Raji (cell line): ENCODE data around the gene WDR31.

Experiments used
- POLR2A ChIP-seq: IDR thresholded peaks from 2 replicates; pipeline ENCODE4 v1.6.1; 2011; ENCODE audit warnings: low read depth, low read length, control low read depth; ENCODE audit not compliant: insufficient read depth

WDR31 gene

DNA sequence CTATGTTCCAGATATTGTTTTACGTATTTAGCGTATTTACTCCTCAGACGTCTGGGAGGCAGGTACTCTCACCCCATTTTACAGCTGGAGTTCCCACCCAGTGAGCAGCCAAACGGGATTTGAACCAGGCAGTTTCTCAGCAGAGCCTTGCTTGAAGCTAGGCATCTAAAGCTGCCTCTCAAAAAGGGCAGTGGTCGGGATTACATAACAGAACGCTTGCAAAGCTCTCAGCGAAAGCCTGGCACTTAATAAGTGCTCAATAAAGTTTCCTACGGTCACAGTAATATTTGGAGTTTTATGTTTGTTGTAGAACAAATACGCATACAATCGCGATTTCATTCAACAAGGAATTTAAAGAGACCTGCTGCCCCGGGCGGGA is 9.0 kb upstream of the WDR31 start:
- TF ChIP-seq POLR2A, result no peak

DNA sequence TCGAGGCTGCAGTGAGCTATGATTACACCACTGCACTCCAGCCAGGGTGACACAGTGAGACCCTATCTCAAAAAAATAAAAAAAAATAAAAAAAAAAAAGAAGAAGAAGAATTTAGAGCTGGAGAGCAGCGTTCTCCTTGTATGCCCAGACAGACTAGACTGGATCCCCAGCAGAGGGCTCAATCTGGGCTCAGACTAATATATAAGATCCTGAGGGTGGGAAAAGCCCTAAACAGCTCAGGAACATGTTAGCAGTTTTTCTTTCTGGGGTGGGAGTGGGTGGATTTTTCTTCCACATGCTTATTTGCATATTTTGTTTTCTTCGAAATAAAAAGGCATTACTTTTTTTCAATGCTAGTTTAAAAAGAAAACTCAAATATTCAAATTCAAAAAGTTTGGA is 8.4 kb upstream of the WDR31 start:
- no peak for TF ChIP-seq POLR2A

DNA sequence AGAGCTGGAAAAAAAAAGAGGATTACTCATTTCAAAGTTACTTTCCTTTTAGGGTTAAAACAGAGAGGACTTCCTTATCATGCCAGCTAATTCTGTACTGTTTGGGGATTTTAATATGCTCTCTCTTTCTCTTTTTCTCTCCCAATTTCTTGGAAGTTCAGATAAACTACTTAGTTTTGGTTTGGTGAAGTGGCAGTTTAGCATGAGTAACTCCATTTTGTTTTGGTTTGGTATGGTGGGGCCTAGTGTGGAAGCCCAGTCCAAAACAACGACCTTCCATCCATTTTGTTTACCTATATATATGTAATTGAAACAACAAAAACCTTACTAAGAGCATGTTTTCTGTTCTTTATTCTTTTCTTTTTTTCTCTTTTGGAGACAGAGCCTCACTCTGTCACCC is 5.6 kb upstream of the WDR31 start:
- TF ChIP-seq POLR2A, result no peak

DNA sequence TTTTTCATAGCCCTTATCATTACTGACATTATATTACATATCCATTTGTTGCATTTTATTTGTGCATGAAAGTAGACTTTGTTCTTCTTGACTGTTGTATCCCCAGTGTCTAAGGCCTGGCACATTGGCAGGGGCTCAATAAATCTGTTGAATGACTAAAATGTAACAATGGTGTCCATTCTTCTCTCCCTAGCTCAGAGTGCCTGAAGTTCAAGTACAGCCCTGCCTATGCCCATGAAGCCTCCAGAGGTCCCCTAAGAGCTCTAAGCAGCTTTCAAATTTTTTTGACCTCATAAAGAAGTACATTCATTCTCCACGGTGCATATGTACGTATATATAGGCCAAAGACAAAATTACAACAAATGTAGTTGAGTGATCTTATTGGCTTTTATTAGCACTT is 5.1 kb upstream of the WDR31 start:
- TF ChIP-seq POLR2A, result no peak

GRCh38 chr9:113343732-113344231 is 3.7 kb upstream of the WDR31 start:
- TF ChIP-seq POLR2A, result no peak

- no peak for TF ChIP-seq POLR2A
Measured at GRCh38 chr9:113341712-113342410, 1.8 kb upstream of the WDR31 start.

DNA sequence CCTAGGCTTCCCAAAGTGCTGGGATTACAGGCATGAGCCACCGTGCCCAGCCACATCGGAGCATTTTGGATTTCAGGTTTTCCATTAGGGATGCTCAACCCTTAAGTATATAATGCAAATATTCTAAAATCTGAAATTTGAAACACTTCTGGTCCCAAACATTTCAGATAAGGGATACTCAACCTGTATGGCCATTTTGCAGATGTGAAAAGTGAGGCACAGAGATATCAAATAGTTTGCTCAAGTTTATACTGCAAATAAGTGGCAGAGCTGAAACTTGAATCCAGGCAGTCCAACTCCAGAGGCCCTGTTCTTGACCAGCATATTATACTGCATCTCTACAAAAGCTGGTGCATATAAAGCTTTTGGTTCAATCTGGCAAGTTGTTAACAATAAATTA is 2.4 kb downstream of the WDR31 start:
- no peak for TF ChIP-seq POLR2A

DNA sequence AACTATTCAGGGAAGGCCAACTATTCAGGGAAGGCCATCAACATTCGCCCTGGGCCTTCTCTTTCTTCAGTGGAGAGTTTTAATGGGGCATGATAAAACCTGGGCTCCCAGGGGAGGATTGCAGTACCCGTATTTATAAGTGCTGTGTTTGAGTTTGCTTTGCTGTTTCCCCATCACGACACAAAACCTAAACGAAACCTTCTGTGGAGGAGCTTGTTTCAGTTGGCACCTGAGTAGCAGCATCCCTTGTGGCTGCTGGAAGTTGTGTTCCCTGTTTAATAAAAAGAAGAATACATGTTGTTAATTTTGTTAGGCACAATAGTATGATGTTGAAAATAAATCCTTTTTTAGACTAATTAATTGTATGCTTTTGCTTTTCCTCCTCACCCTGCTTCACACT is 8.3 kb downstream of the WDR31 start:
- no peak for TF ChIP-seq POLR2A

GRCh38 chr9:113328045-113328782 is 11.9 kb downstream of the WDR31 start:
- no peak for TF ChIP-seq POLR2A

DNA sequence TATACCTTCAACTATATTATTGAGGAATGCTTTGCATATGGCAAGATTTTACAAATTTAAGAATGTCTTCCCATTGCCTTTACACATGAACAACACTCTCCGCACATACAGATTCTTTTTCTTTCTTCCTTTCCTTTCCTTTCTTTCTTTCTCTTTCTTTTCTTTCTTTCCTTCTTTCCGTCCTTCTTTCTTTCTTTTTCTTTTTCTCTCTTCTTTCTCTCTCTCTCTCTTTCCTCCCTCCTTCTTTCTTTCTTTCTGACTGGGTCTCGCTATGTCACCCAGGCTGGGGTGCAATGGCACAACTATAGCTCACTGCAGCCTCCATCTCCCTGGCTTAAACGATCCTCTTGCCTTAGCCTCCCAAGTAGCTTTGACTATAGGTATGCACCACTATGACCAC is 13.8 kb downstream of the WDR31 start:
- no peak for TF ChIP-seq POLR2A

DNA sequence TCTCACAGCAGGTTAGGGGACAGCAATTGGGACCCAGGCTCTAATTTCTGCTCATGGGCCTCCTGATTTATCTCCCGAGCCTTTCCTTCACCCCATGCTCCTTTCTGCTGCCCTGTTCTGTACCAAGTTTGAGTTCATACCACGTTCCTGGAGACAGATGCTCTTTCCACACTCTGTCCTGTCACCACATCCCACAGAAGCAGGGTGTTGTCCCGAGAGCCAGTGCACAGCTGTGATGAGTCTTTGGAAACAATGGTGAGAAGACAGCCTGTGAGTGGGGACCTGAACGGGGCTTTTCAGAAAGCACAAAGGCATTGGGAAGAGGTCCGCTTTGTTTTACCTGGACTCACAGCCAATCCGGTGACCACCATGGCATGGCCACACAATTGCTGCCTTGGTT is 17.4 kb downstream of the WDR31 start:
- TF ChIP-seq POLR2A, result no peak

DNA sequence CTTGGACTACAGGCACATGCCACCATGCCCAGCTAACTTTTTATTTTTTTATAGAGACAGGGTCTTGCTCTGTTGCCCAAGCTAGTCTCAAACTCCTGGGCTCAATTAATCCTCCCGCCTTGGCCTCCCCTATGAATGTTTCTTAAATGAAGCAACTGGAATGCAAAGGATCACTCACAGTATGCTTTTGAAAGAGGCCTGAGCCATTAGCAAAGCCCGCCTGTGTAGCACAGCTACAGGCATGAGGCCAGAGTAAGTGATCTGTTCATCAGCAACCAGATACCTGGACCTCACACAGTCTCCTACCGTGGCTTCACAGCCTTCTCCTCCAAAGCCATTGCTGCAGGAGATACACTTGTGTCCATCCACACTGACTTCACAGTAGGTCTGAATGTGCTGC is 20.0 kb downstream of the WDR31 start:
- no peak for TF ChIP-seq POLR2A

DNA sequence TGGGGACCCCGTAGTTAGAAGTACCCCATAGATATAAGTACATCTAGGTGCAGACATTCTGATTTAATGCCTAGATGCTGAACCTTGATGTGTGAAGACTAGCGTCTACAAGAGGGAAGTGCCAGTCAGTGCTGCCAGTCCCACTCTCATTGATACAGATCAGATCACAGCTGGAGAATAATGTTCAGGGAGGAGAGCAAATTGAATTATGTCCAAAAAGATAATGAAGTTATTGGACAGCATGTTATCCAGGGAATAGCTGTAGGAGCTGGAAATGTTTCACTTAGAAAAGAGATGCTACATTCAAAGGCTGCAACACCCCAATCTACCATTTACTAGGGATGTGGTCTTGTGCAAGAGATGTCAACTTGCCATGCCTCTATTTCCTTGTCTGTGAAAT is 21.0 kb downstream of the WDR31 start:
- TF ChIP-seq POLR2A, result no peak

GRCh38 chr9:113317777-113318176 is 22.3 kb downstream of the WDR31 start:
- no peak for TF ChIP-seq POLR2A

DNA sequence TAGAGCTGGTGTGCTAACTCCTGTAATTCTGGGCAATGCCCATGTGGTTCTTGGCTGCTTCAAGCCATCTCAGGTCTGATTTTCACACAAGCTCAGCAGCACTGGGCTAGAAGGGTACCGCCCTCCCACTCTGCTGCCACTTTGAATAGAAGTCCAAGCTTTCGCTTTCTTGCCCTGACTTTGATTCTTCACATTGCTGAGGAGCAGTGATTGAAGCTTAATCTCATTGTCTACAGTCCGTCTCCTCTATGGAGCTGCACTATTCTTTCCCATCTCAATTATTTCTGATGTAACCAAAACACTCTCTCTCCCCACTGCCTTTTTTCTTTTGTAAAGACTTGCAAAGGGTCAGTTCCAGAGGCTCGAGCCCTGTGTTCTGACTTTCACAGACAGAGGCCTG is 24.0 kb downstream of the WDR31 start:
- no peak for TF ChIP-seq POLR2A

GRCh38 chr9:113315231-113315630 is 24.8 kb downstream of the WDR31 start:
- TF ChIP-seq POLR2A, result no peak

GRCh38 chr9:113313261-113313660 is 26.8 kb downstream of the WDR31 start:
- no peak for TF ChIP-seq POLR2A

DNA sequence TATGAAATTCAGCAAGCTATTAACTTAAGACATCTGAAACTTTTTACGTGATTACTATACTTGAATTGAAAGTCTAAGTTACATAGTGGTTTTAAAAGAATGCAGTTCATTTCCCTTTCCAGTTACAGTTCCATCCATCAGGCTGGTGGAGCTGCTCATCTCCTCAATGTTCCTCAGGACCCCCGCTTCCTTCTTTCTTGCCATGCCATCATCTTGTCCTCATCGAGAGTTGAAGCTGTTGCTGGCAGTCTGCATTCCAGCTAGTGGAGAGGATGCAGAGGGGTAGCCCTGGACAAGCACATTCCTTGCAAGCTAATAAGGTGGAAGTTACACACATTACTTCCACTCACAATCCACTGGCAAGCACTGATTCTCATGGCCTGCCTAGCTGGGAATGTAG is 28.1 kb downstream of the WDR31 start:
- no peak for TF ChIP-seq POLR2A
